Measurements from ENCODE around the gene DAPK2.

- TF ChIP-seq CTCF (conservative IDR thresholded peaks at IDR 0.05; ENCODE audit: low read length) (no peak), EZH2phosphoT487 (IDR thresholded peaks at IDR 0.05; ENCODE audit: borderline replicate concordance) (no peak)
These were observed 16.7 kb downstream of the DAPK2 start for GRCh38 chr15:64029633-64030032.

Measured in Loucy (cell line).